Measurements from ENCODE around the gene BRIX1. TPM values are rescaled to one million over a fixed set of nuclear protein-coding genes. Genes with fewer than 3 reads are reported as not detected.

The BRIX1 gene
- total and polyA plus RNA-seq, 9 of the 15 experiments (the other 6 are each of a cell fraction or from before 2014, with no cell fraction given), result 115 to 193 (median 159) TPM

DNA sequence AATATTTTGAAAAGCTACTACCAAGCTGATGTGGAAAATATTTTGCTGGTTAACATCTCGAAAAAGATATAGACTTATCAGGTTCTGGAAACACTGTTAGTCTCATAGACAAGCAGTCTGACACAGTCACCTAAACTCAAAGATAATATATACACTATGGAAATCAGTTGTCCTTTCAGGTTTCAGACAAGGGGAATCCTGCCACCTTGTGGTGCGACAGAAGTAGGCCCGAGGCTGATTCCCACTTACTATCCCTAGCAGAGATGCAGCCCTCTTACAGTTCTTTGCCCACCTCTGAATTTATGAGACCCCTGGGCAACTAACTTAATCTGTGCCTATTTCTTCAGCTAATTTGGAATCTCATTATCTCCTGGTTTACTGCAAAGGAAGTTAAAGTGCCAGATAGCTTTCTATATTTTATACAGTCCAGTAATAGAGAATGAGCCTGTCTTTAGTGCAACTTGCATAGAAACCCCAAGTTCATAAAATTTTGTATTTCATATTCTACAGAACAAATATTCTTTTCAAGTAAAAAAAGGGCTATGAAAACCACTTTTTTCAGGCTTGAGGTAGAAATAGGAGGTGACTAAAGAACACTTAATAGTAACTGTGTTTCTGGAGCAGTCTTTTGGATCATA lies 17.1 kb upstream of the BRIX1 start (continued):
- TF ChIP-seq CEBPG (CRISPR knock-in tag; IDR thresholded peaks at IDR 0.05) (no peak), CEBPG (tag; conservative IDR thresholded peaks at IDR 0.05 in 1 of 2, IDR thresholded peaks at IDR 0.05 in 1 of 2) (no peak), RB1 (IDR thresholded peaks at IDR 0.05; ENCODE audit: low read depth) (peak; percentile 28; the same call in 1 of the 2 replicates), TARDBP (IDR thresholded peaks at IDR 0.05) (no peak), REST (IDR thresholded peaks at IDR 0.05; ENCODE audit: borderline replicate concordance) (peak; percentile 93), REST (CRISPR knock-in tag; IDR thresholded peaks at IDR 0.05; ENCODE audit: low read depth) (no peak), MTA3 (IDR thresholded peaks at IDR 0.05; ENCODE audit: borderline replicate concordance) (no peak), CBX3 (IDR thresholded peaks at IDR 0.05; ENCODE audit: borderline replicate concordance in 1 of 2, low read length in 2 of 2) (0 out of 3 replicates have a peak, but pooled peaks of 1 of the 2 experiments have one; percentile 36), POLR2G (IDR thresholded peaks at IDR 0.05; ENCODE audit: low read depth, low read length) (no peak), ZNF146 (CRISPR knock-in tag; IDR thresholded peaks at IDR 0.05; ENCODE audit: unreplicated experiment) (no peak), NEUROD1 (IDR thresholded peaks at IDR 0.05; ENCODE audit: borderline replicate concordance, low read depth, low read length, partially characterized antibody) (no peak), XRCC3 (IDR thresholded peaks at IDR 0.05) (no peak), ZFP36 (IDR thresholded peaks at IDR 0.05; ENCODE audit: low read depth, low read length, partially characterized antibody) (peak; percentile 14), PHB2 (IDR thresholded peaks at IDR 0.05; ENCODE audit: low read depth) (no peak), TEAD1 (CRISPR knock-in tag; IDR thresholded peaks at IDR 0.05) (no peak), MCM5 (IDR thresholded peaks at IDR 0.05; ENCODE audit: low read depth) (no peak), OTX1 (CRISPR knock-in tag; IDR thresholded peaks at IDR 0.05) (no peak), MEIS2 (IDR thresholded peaks at IDR 0.05; ENCODE audit: partially characterized antibody) (peak; percentile 14), ZNF561 (CRISPR knock-in tag; conservative IDR thresholded peaks at IDR 0.05) (no peak), TRIM28 (IDR thresholded peaks at IDR 0.05) (0 out of 2 replicates have a peak, but pooled peaks have one; percentile 21), CBFB (CRISPR knock-in tag; IDR thresholded peaks at IDR 0.05) (no peak), MAZ (CRISPR knock-in tag; conservative IDR thresholded peaks at IDR 0.05 in 1 of 2, IDR thresholded peaks at IDR 0.05 in 1 of 2) (no peak), RHOXF2B (CRISPR knock-in tag; conservative IDR thresholded peaks at IDR 0.05) (no peak), NUFIP1 (IDR thresholded peaks at IDR 0.05; ENCODE audit: partially characterized antibody) (no peak)

Data from K562 (cell line).